Measurements from ENCODE around the gene RPL13A. TPM values are rescaled to one million over a fixed set of nuclear protein-coding genes. Genes with fewer than 3 reads are reported as not detected.

Gene RPL13A
- total and polyA plus RNA-seq, 2 donors (not counting 3 experiments of a cell fraction or from before 2014, with no cell fraction given), result 2,291 to 4,148 TPM

GRCh38 chr19:49473868-49474541, 13.4 kb upstream of the RPL13A start, which contains the start of gene FLT3LG:
Gene FLT3LG (plus strand): TSS chr19:49474215. CDS start chr19:49474640, 425 bp downstream.
- no TSS peak for BruUV-seq (replicated peaks)
- no peaks in the 10 kb centered on the region for H3K27me3 ChIP-seq (ENCODE audit: control insufficient read depth in 2 of 2, insufficient read depth in 2 of 2, low read length in 2 of 2)
- peak within 1 kb of the TSS; percentile 98 for H2AFZ ChIP-seq (ENCODE audit: low read depth, low read length)
- dilution Hi-C loops (cut with MboI; ENCODE audit: extremely low pct_ligation_motif_present, low sequenced_read_pairs) (no loop called here), intact Hi-C loops (cut with micrococcal nuclease) (loop anchor here (1.0 to 2.0 kb wide), 2 partner anchors 21 to 73 kb away; partner anchors contain the start of gene ALDH16A1)
- no peaks in the 10 kb centered on the region for H3K36me3 ChIP-seq (ENCODE audit: control insufficient read depth in 2 of 2, extremely low read depth in 1 of 2, insufficient read depth in 2 of 2, low read length in 2 of 2)
- POLR2A ChIA-PET, result no interaction called here
- FAIRE-seq, result peak; percentile 66
- peak within 1 kb of the TSS; percentile 60 for H3K9ac ChIP-seq (replicated peaks; ENCODE audit: extremely low read depth, insufficient read depth, low read length)
- peak; percentile 68 for DNase-seq (ENCODE audit: low read depth, low spot score)
- no peaks in the 10 kb centered on the region for H3K9me3 ChIP-seq (replicated peaks; ENCODE audit: control insufficient read depth, insufficient read depth, low read length)
- H3K4me3 ChIP-seq (replicated peaks in 1 of 3; ENCODE audit: insufficient read depth in 1 of 3, low read depth in 1 of 3, low read length in 3 of 3), result peak within 1 kb of the TSS; percentile 62 to 93 (median 73)
- no peaks in the 10 kb centered on the region for H3K79me2 ChIP-seq (ENCODE audit: control insufficient read depth, insufficient read depth, low read length)
- H3K4me1 ChIP-seq (ENCODE audit: control insufficient read depth, extremely low read depth, insufficient read depth, low read length), result peaks cover 6% of the 10 kb centered on the region
- H3K9me1 ChIP-seq (replicated peaks; ENCODE audit: control insufficient read depth, extremely low read depth, insufficient read depth, low read length), result no peaks in the 10 kb centered on the region
- H3K27ac ChIP-seq (ENCODE audit: insufficient read depth, low read depth, low read length), result no peak within 1 kb of the TSS
- no peaks in the 10 kb centered on the region for H4K20me1 ChIP-seq (replicated peaks; ENCODE audit: control insufficient read depth, extremely low read depth, insufficient read depth, low read length)
- peak within 1 kb of the TSS; percentile 78 for H3K4me2 ChIP-seq (ENCODE audit: insufficient read depth, low read length)
- CTCF ChIA-PET, result interaction anchor here (0.5 to 3.6 kb wide), 12 partner anchors 10 to 206 kb away, joined by 3 to 17 read pairs (median 4); partner anchors contain the start of genes ALDH16A1, PIH1D1 and RPS11
- TF ChIP-seq MYC (IDR thresholded peaks at IDR 0.05; ENCODE audit: low read depth, low read length), result no peak
- TF ChIP-seq CTCF (IDR thresholded peaks at IDR 0.05; ENCODE audit: extremely low read depth in 1 of 2, insufficient read depth in 1 of 2, low read depth in 1 of 2, low read length in 2 of 2), result peak; percentile 99 to 100

- TF ChIP-seq FOS (IDR thresholded peaks at IDR 0.05; ENCODE audit: borderline replicate concordance, insufficient read depth, low read length), result no peak
- TF ChIP-seq JUN (IDR thresholded peaks at IDR 0.05; ENCODE audit: borderline replicate concordance, insufficient read depth, insufficient read length, low read depth), result no peak
- TF ChIP-seq, protein P1, sequence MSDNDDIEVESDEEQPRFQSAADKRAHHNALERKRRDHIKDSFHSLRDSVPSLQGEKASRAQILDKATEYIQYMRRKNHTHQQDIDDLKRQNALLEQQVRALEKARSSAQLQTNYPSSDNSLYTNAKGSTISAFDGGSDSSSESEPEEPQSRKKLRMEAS (IDR thresholded peaks at IDR 0.05; ENCODE audit: insufficient read depth, insufficient read length), result no peak
- no peak for TF ChIP-seq GATA2 (IDR thresholded peaks at IDR 0.05; ENCODE audit: insufficient read depth, insufficient read length, low read depth, low read length)
- TF ChIP-seq CTCF (IDR thresholded peaks at IDR 0.05; ENCODE audit: extremely low read depth in 1 of 2, insufficient read depth in 1 of 2, low read depth in 1 of 2, low read length in 2 of 2), result no peak
- TF ChIP-seq POLR2A (IDR thresholded peaks at IDR 0.05; ENCODE audit: low read depth, low read length), result no peak
- TF ChIP-seq EZH2 (IDR thresholded peaks at IDR 0.05; ENCODE audit: borderline replicate concordance, low read depth, low read length, severe bottlenecking), result no peak
- TF ChIP-seq POLR2AphosphoS5 (IDR thresholded peaks at IDR 0.05; ENCODE audit: insufficient read depth, low read depth, low read length), result no peak
- no peak for TF ChIP-seq MYC (IDR thresholded peaks at IDR 0.05; ENCODE audit: low read depth, low read length)
- Histone ChIP-seq H3K27me3 (ENCODE audit: control insufficient read depth in 2 of 2, insufficient read depth in 2 of 2, low read length in 2 of 2) (no peaks in the 10 kb centered on the region), H4K20me1 (replicated peaks; ENCODE audit: control insufficient read depth, extremely low read depth, insufficient read depth, low read length) (no peaks in the 10 kb centered on the region), H3K4me1 (ENCODE audit: control insufficient read depth, extremely low read depth, insufficient read depth, low read length) (peaks cover 6% of the 10 kb centered on the region), H3K9me3 (replicated peaks; ENCODE audit: control insufficient read depth, insufficient read depth, low read length) (no peaks in the 10 kb centered on the region), H3K36me3 (ENCODE audit: control insufficient read depth in 2 of 2, extremely low read depth in 1 of 2, insufficient read depth in 2 of 2, low read length in 2 of 2) (no peaks in the 10 kb centered on the region), H3K79me2 (ENCODE audit: control insufficient read depth, insufficient read depth, low read length) (no peaks in the 10 kb centered on the region), H2AFZ (ENCODE audit: low read depth, low read length) (peak overlapping the region; percentile 98), H3K4me2 (ENCODE audit: insufficient read depth, low read length) (peak overlapping the region; percentile 78), H3K27ac (ENCODE audit: insufficient read depth, low read depth, low read length) (no peak overlapping the region), H3K4me3 (replicated peaks in 1 of 3; ENCODE audit: insufficient read depth in 1 of 3, low read depth in 1 of 3, low read length in 3 of 3) (peak overlapping the region; percentile 62 to 93 (median 73)), H3K9me1 (replicated peaks; ENCODE audit: control insufficient read depth, extremely low read depth, insufficient read depth, low read length) (no peaks in the 10 kb centered on the region), H3K9ac (replicated peaks; ENCODE audit: extremely low read depth, insufficient read depth, low read length) (peak overlapping the region; percentile 60)
- intact Hi-C loops (cut with micrococcal nuclease), result loop anchor here (1.0 to 2.0 kb wide), 2 partner anchors 22 to 73 kb away; partner anchors contain the start of gene ALDH16A1
- FAIRE-seq (no peak), DNase-seq (ENCODE audit: low read depth, low spot score) (no peak)
- POLR2A ChIA-PET, result no interaction called here
- CTCF ChIA-PET, result interaction anchor here (1.2 to 3.6 kb wide), 4 partner anchors 21 to 97 kb away, joined by 3 to 17 read pairs (median 8); partner anchors contain the start of genes ALDH16A1 and PIH1D1
- no TSS peak for BruUV-seq (replicated peaks)
- dilution Hi-C loops (cut with MboI; ENCODE audit: extremely low pct_ligation_motif_present, low sequenced_read_pairs), result no loop called here
Observed at GRCh38 chr19:49474542-49474924, 12.9 kb upstream of the RPL13A start.
